HepG2 (cell line): Measurements from ENCODE around the gene DHX34. TPM values are rescaled to one million over a fixed set of nuclear protein-coding genes. Genes with fewer than 3 reads are reported as not detected.

Experiments
- ADNP ChIP-seq: sonication (generic); formaldehyde crosslinking; IDR thresholded peaks from 2 replicates; pipeline ENCODE4 v1.4.0; 2020; ENCODE audit warnings: missing genetic modification reagents
- ELF3 ChIP-seq: IDR thresholded peaks from 2 replicates; pipeline ENCODE4 v1.6.1; 2016; ENCODE audit warnings: missing genetic modification reagents, missing compliant biosample characterization
- FOXP1 ChIP-seq, 2 experiments: fragments of 450-650 bp in 1 of 2; IDR thresholded peaks; 2 replicates each; pipeline ENCODE4 v1.6.1; 2017 to 2018; ENCODE audit warnings: antibody characterized with exemption in 1 of 2
- HDAC1 ChIP-seq: sonication (generic); formaldehyde crosslinking; IDR thresholded peaks from 2 replicates; pipeline ENCODE4 v1.5.1; 2020; ENCODE audit warnings: mild to moderate bottlenecking, missing genetic modification reagents
- HDAC6 ChIP-seq: fragments of 200-600 bp; sonication (generic); IDR thresholded peaks from 2 replicates; pipeline ENCODE4 v1.7.0; 2017; ENCODE audit warnings: mild to moderate bottlenecking, antibody characterized with exemption, low read length, low read depth
- JUN ChIP-seq: sonication (generic); formaldehyde crosslinking; IDR thresholded peaks from 2 replicates; pipeline ENCODE4 v1.4.0; 2020; ENCODE audit warnings: mild to moderate bottlenecking, missing genetic modification reagents
- NFIB ChIP-seq: sonication (generic); formaldehyde crosslinking; IDR thresholded peaks from 2 replicates; pipeline ENCODE4 v1.9.0; 2021; ENCODE audit warnings: missing genetic modification reagents, mild to moderate bottlenecking, borderline replicate concordance
- RFXAP ChIP-seq: sonication (generic); formaldehyde crosslinking; IDR thresholded peaks from 2 replicates; pipeline ENCODE4 v1.4.0; 2020; ENCODE audit warnings: missing genetic modification reagents, borderline replicate concordance
- RORA ChIP-seq: sonication (generic); formaldehyde crosslinking; IDR thresholded peaks from 2 replicates; pipeline ENCODE4 v1.5.0; 2020; ENCODE audit warnings: mild to moderate bottlenecking, missing genetic modification reagents, moderate library complexity
- SKI ChIP-seq: fragments of 450-650 bp; IDR thresholded peaks from one replicate; pipeline ENCODE4 v1.6.1; 2018; ENCODE audit warnings: mild to moderate bottlenecking; ENCODE audit not compliant: partially characterized antibody
- SMAD1 ChIP-seq: sonication (generic); formaldehyde crosslinking; IDR thresholded peaks from 2 replicates; pipeline ENCODE4 v1.4.0; 2020; ENCODE audit warnings: missing genetic modification reagents, low read depth, mild to moderate bottlenecking, borderline replicate concordance
- SUZ12 ChIP-seq: fragments of 150-350 bp; IDR thresholded peaks from 2 replicates; pipeline ENCODE4 v1.6.1; 2014; ENCODE audit warnings: low read depth, low read length
- TARDBP ChIP-seq: sonication (generic); formaldehyde crosslinking; IDR thresholded peaks from 2 replicates; pipeline ENCODE4 v1.8.0; 2022; ENCODE audit warnings: mild to moderate bottlenecking, missing genetic modification reagents
- XRCC5 ChIP-seq: fragments of 200-400 bp; formaldehyde crosslinking; optimal IDR thresholded peaks from 2 replicates; pipeline ENCODE3; 2017; ENCODE audit warnings: mild to moderate bottlenecking, low read length
- ZBTB14 ChIP-seq: sonication (generic); formaldehyde crosslinking; IDR thresholded peaks from 2 replicates; pipeline ENCODE4 v1.4.0; 2020; ENCODE audit warnings: missing genetic modification reagents
- ZEB1 ChIP-seq: IDR thresholded peaks from 2 replicates; pipeline ENCODE4 v1.6.1; 2012; ENCODE audit warnings: mild to moderate bottlenecking, low read depth, inconsistent platforms; ENCODE audit not compliant: insufficient replicate concordance
- ZNF12 ChIP-seq: sonication (generic); formaldehyde crosslinking; IDR thresholded peaks from 2 replicates; pipeline ENCODE4 v1.5.0; 2020; ENCODE audit warnings: missing genetic modification reagents
- ZNF44 ChIP-seq: sonication (generic); formaldehyde crosslinking; IDR thresholded peaks from 2 replicates; pipeline ENCODE4 v1.5.1; 2020; ENCODE audit warnings: mild to moderate bottlenecking, missing genetic modification reagents
- ZNF460 ChIP-seq: sonication (generic); formaldehyde crosslinking; IDR thresholded peaks from 2 replicates; pipeline ENCODE4 v1.5.1; 2020; ENCODE audit warnings: missing genetic modification reagents, mild to moderate bottlenecking, borderline replicate concordance
- ZNF614 ChIP-seq: IDR thresholded peaks from 2 replicates; pipeline ENCODE4 v1.6.1; 2018; ENCODE audit warnings: missing biosample characterization, missing genetic modification reagents, inconsistent platforms, borderline replicate concordance
- ZNF883 ChIP-seq: sonication (generic); formaldehyde crosslinking; IDR thresholded peaks from 2 replicates; pipeline ENCODE4 v1.5.1; 2020; ENCODE audit warnings: mild to moderate bottlenecking, missing genetic modification reagents; ENCODE audit errors: not compliant biosample characterization
- polyA plus RNA-seq, 8 experiments: library from polyadenylated mRNA; depleted of rRNA in 3 of 8; stranded (reverse) in 7 of 8; unstranded in 1 of 8; fragments of >200 nt; fragmentation: Illumina TruSeq in 4 of 8; extraction: Trizol in 4 of 8; gene quantifications; 2 replicates each; pipeline versions ENCODE4 v1.2.1 to v1.2.3, GENCODE V29; 2011 to 2016; ENCODE audit warnings: low read depth in 4 of 8, missing spikeins in 1 of 8, mixed read lengths in 1 of 8; ENCODE audit not compliant: insufficient read depth in 1 of 8
- total RNA-seq, 5 experiments: library from RNA; depleted of rRNA; stranded (reverse); fragments of >200 nt; fragmentation: Illumina TruSeq; extraction: Trizol; gene quantifications; 2 replicates each; pipeline ENCODE4 v1.2.3, GENCODE V29; 2016; ENCODE audit warnings: low read depth in 1 of 5
- TF ChIP-seq, protein P1 (sequence below): IDR thresholded peaks from 2 replicates; pipeline ENCODE4 v1.6.1; 2012; ENCODE audit warnings: low read length, improper control_type of control experiment
- TF ChIP-seq, protein P2 (sequence below): IDR thresholded peaks from 2 replicates; pipeline ENCODE4 v1.6.1; 2012; ENCODE audit warnings: inconsistent platforms
- TF ChIP-seq, protein P3 (sequence below): IDR thresholded peaks from 2 replicates; pipeline ENCODE4 v1.6.1; 2016; ENCODE audit warnings: control low read depth
- TF ChIP-seq, protein P4 (sequence below): IDR thresholded peaks from 2 replicates; pipeline ENCODE4 v1.6.1; 2016; ENCODE audit warnings: mild to moderate bottlenecking

DHX34 gene
- total and polyA plus RNA-seq, 2 of the 13 experiments (the other 11 are each of a cell fraction or from before 2014, with no cell fraction given) = 9.2 to 12.0 TPM

GRCh38 chr19:47305309-47305751 is 43.8 kb upstream of the DHX34 start (continued):
- TF ChIP-seq, protein P1, sequence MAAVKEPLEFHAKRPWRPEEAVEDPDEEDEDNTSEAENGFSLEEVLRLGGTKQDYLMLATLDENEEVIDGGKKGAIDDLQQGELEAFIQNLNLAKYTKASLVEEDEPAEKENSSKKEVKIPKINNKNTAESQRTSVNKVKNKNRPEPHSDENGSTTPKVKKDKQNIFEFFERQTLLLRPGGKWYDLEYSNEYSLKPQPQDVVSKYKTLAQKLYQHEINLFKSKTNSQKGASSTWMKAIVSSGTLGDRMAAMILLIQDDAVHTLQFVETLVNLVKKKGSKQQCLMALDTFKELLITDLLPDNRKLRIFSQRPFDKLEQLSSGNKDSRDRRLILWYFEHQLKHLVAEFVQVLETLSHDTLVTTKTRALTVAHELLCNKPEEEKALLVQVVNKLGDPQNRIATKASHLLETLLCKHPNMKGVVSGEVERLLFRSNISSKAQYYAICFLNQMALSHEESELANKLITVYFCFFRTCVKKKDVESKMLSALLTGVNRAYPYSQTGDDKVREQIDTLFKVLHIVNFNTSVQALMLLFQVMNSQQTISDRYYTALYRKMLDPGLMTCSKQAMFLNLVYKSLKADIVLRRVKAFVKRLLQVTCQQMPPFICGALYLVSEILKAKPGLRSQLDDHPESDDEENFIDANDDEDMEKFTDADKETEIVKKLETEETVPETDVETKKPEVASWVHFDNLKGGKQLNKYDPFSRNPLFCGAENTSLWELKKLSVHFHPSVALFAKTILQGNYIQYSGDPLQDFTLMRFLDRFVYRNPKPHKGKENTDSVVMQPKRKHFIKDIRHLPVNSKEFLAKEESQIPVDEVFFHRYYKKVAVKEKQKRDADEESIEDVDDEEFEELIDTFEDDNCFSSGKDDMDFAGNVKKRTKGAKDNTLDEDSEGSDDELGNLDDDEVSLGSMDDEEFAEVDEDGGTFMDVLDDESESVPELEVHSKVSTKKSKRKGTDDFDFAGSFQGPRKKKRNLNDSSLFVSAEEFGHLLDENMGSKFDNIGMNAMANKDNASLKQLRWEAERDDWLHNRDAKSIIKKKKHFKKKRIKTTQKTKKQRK = no peak
- TF ChIP-seq SKI (no peak), FOXP1 (IDR thresholded peaks at IDR 0.05) (no peak), FOXP1 (CRISPR knock-in tag; IDR thresholded peaks at IDR 0.05) (no peak), SUZ12 (no peak), SMAD1 (CRISPR knock-in tag) (no peak), TARDBP (CRISPR knock-in tag) (peak; percentile 40; the same call in 1 of the 2 replicates), ELF3 (CRISPR knock-in tag) (peak; percentile 80), ZNF460 (CRISPR knock-in tag) (no peak; the same call in 1 of the 2 replicates), XRCC5 (peak; percentile 85), RFXAP (CRISPR knock-in tag) (no peak), NFIB (CRISPR knock-in tag) (no peak), ZNF12 (CRISPR knock-in tag) (0 out of 2 replicates have a peak, but pooled peaks have one; percentile 25), HDAC1 (CRISPR knock-in tag) (peak; percentile 50; the same call in 1 of the 2 replicates), HDAC6 (no peak), ZBTB14 (CRISPR knock-in tag) (no peak), RORA (CRISPR knock-in tag) (no peak), ADNP (no peak), ZNF44 (CRISPR knock-in tag) (no peak), ZNF614 (CRISPR knock-in tag) (0 out of 2 replicates have a peak, but pooled peaks have one; percentile 70), ZEB1 (peak; percentile 42), JUN (CRISPR knock-in tag) (no peak), ZNF883 (CRISPR knock-in tag) (no peak)
- TF ChIP-seq, protein P2, sequence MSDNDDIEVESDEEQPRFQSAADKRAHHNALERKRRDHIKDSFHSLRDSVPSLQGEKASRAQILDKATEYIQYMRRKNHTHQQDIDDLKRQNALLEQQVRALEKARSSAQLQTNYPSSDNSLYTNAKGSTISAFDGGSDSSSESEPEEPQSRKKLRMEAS = peak; percentile 93
- TF ChIP-seq, protein P3, sequence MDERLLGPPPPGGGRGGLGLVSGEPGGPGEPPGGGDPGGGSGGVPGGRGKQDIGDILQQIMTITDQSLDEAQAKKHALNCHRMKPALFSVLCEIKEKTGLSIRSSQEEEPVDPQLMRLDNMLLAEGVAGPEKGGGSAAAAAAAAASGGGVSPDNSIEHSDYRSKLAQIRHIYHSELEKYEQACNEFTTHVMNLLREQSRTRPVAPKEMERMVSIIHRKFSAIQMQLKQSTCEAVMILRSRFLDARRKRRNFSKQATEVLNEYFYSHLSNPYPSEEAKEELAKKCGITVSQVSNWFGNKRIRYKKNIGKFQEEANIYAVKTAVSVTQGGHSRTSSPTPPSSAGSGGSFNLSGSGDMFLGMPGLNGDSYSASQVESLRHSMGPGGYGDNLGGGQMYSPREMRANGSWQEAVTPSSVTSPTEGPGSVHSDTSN (CRISPR knock-in tag) = no peak
- TF ChIP-seq, protein P4, sequence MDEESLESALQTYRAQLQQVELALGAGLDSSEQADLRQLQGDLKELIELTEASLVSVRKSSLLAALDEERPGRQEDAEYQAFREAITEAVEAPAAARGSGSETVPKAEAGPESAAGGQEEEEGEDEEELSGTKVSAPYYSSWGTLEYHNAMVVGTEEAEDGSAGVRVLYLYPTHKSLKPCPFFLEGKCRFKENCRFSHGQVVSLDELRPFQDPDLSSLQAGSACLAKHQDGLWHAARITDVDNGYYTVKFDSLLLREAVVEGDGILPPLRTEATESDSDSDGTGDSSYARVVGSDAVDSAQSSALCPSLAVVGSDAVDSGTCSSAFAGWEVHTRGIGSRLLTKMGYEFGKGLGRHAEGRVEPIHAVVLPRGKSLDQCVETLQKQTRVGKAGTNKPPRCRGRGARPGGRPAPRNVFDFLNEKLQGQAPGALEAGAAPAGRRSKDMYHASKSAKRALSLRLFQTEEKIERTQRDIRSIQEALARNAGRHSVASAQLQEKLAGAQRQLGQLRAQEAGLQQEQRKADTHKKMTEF (CRISPR knock-in tag) = peak; percentile 51
